SK-MEL-5 (cell line): ENCODE results near the gene TSPAN32. TPM values are rescaled to one million over a fixed set of nuclear protein-coding genes. Genes with fewer than 3 reads are reported as not detected.
"Not testable (repeated sequence)": the region's sequence is repeated elsewhere in the genome, so short reads cannot be mapped to it uniquely, and the experiment has no call there.

Experiments
- DNase-seq: peaks from one replicate; pipeline ENCODE4 v3.0.0-alpha.2; 2016; ENCODE audit warnings: low read depth, low spot score
- in situ Hi-C: cut with HindIII; loops from 2 replicates; pipeline ENCODE4 v1.10.0; 2016; ENCODE audit warnings: low sequenced_read_pairs, high pct_unique_total_duplicates, low pct_unique_long_range_greater_than_20kb
- total RNA-seq: library from RNA; depleted of rRNA; stranded (reverse); fragments of >200 nt; shearing (Covaris generic); gene quantifications from 2 replicates; pipeline ENCODE4 v1.2.3, GENCODE V29; 2014

Gene TSPAN32
- total RNA-seq, 1 experiment from 2014 or later = not detected

DNA sequence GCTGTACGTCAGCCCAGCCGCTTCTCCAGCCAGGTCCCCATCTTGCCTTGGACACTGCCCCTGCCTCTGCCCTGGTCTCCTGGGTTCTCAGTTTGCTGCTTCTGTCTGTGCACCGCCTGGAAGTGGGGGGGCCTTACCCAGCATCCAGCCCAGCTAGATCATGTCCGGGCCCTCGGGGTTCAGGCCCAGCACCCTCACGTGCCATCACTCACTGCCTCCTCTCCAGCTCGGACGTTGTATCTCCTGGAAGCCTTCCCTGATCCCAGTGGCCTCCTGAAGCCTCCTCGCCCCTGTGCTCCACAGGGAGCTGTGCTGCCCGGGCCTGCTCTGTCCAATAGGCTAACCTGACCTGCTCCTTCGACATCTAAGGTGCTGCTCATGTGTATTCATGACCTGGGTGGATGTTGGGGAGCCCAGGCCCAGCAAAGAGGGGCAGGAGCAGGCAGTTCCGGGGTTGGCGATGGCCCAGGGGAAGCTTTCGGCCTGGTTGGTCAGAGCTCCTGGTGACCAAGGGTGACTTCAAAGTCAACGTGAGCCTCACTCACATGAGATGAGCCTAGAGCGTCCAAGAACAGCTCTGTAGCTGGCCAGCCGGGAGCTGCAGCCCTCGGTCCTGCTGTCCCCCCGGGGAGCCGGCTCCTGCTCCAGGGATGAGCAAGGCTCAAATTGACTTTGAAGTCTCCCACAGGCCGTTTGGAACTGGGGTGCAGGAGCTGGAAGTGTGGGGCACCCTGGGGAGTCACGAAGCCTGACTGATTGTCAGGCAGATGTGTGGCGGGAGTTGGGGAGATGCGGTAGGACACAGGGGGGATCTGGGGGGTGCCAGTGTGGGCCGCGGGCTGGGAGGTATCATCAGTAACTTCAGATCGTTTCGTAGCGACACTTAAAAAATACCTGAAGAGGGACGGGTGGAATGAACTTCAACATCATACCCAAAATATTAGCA lies 26.2 kb upstream of the TSPAN32 start:
- DNase-seq = no peak
- in situ Hi-C loops = no loop called here

DNA sequence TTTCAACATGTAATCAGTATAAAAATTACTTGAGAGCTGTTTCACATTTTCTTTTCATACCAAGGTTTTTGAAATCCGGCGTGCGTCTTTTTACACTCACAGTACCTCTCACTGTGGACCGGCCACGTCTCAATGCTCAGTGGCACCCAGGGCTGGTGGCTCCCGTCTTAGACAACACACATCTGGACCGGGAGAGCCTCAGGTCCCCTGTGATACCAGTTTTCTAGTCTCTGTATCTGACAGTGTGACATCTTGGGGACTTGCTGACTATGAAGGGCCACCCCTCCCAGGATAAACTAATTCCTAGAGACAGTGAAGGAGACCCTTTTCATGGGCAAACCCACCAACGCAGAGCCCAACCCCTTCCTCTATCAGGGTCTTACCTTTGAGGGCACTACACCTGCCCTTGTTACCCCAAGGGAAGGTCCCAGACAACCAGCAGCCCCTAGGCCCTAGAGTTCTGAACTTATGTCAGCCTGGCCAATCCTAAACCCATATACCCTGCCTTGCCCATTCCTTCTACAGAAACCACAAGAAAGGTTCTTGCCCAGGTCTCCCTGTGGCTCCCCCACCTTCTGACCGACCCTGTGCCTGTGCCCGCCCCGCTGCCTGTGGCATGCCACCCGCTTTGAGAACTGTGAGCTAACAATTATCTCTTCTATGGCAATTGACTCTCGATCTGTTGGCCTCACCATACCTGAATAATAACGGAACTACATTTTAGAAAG lies 25.4 kb upstream of the TSPAN32 start:
- no peak for DNase-seq

GRCh38 chr11:2277008-2277346 lies 24.8 kb upstream of the TSPAN32 start:
- DNase-seq = no peak
- in situ Hi-C loops = no loop called here

More for the DNA sequence above, 25.4 kb upstream of the TSPAN32 start:
- in situ Hi-C loops = no loop called here

GRCh38 chr11:2277933-2278523 lies 23.8 kb upstream of the TSPAN32 start:
- in situ Hi-C loops = no loop called here
- no peak for DNase-seq

DNA sequence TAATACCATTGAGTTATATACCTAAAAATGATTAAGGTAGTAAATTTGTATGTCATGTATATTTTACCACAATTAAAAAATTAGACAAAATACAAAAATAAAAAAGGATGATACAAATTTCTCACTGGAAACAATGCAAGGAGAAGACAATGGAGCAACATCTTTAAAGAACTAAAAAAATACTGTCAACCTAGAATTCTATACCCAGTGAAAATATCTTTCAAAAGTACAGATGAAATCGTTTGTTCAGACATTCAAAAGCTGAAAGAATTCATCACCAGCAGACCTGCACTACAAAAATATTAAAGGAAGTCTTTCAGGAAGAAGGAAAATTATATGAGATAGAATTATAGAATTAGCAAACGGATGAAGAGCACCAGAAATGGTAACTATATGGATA lies 21.6 kb upstream of the TSPAN32 start:
- in situ Hi-C loops = no loop called here
- no peak for DNase-seq

DNA sequence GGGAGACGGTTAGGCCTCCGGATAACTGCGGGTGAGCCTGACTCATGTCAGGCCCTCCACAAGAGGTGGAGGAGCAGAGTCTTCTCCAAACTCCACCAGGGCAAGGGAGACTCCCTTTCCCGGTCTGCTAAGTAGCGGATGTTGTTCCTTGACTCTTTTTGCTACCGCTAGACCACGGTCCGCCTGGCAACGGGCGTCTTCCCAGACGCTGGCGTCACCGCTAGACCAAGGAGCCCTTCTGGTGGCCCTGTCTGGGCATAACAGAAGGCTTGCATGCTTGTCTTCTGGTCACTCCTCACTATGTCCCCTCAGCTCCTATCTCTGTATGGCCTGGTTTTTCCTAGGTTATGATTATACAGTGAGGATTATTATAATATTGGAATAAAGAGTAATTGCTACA lies 15.5 kb upstream of the TSPAN32 start:
- DNase-seq, in situ Hi-C loops: not testable (repeated sequence)

DNA sequence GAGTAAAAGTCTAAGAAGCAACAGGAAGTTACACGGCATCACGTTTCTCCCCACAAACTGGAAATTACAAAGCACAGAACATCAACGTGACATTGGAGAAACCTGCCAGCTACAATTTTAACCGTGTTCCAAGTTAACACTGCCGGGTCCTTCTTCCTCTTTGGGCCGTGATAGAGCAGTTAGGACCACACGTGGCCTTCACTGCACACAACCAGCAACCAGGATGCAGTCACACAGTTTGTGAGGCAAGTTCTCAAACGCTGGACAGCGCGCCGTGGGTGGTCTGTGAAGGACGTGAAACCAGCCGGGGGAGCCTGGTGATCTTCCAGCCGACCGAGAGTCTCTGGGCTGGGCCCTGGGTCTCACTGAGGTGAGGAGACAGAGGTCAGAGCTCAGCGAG lies 14.7 kb upstream of the TSPAN32 start:
- in situ Hi-C loops = no loop called here
- DNase-seq = no peak

DNA sequence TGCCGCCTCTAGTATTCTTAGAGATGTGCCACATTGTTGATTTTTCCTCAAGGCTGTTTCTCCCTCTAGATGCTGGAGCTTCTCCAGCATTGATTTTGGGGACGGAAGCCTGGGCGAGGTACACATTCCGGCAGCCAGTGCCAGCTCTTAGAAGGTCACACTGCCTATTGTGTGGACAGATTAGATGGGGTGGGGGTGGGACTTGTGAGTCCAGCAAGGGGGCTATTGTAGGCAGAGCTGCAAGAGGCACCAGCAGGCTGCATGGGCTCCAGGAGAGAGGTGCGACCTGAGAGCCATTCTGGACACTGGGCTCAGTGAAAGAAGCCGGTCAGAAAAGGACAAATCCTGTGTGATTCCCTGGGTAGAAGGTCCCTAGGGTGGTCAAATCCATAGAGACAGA lies 12.5 kb upstream of the TSPAN32 start:
- DNase-seq = no peak
- in situ Hi-C loops = no loop called here

DNA sequence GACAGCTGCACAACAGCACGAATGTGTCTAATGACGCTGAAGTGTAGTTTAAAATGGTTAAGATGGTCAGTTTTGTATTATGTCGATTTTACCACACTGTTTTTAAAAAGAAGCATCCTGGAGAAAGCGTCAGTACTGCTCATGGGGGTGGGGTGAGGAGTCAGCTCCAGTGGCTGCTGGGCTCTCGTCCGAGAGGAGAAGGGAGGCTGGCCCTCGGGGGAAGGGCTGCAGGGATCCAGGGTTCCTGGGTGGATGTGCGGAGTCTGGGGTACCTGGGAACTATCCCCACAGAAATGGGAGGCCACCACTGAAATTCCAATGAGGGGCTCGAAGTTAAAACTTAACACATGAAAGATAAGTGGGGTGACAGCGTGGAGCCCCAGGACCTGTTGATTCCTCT lies 12.0 kb upstream of the TSPAN32 start:
- in situ Hi-C loops = no loop called here
- no peak for DNase-seq

- DNase-seq = no peak
- in situ Hi-C loops = no loop called here
Observed at GRCh38 chr11:2290351-2290841, 11.4 kb upstream of the TSPAN32 start.

GRCh38 chr11:2293531-2293971 lies 8.3 kb upstream of the TSPAN32 start:
- no peak for DNase-seq
- in situ Hi-C loops = no loop called here

- no peak for DNase-seq
- in situ Hi-C loops = no loop called here
Observed at GRCh38 chr11:2293984-2294925, 7.6 kb upstream of the TSPAN32 start.

DNA sequence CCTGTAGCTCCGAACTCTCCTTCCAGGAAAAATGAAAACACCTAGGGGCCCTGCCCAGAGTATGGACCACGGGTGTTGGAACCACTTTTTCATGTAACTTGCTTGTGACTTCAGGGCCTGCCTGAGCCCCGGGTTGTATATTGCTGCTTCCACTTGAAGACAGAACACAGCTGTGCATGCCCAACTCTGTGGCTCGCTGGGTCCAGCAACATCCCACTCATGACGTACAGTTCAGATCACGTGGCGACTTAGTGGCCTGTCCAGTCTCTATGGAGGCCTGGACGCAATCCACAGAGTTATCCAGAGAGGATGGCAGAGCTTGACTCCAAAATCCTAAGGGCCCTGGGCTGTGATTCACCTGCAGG lies 6.9 kb upstream of the TSPAN32 start:
- no peak for DNase-seq
- in situ Hi-C loops = no loop called here

DNA sequence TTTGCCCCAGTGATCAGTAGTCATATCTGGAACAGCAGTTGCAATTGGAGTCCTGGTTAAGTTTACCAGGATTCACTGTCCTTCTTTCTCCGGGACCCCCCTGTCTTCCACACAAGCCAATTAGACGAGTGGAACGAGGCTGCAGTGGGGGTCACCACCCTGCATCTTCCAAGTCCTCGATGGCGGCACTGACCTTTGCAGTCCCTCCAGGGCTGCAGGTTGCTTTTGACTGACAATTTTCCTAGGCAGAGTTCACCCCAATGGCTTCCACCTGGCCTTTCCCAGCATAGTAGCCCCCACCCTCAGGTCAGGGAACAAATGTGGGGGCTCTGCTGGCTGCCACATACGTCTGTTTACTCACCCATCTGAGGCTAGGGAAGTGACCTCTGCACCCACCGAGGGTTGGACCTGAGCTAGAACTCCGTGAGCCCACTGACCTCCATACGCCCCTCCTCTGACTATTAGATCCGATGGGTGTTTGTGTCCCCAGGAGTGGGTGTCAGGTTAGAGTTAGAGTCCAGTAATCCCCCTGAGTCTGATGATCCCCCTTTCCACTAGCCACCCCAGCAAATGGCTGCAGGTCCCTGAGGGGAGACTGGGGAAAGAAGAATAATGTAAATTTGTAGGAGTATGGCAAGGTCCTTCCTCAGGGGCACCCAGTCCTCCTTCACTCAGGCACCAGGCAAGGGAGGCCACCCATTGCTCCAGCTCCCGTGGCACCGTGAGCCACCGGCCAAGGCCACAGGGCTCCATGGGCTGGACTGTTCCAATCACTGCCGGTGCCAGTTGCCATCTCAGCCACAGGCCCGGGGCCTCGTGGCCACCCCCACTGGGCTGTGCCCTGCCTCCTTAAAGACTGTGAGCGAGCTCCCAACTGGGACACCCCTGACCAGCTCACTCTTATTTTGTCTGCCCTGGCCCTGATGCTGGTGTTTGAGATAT lies 5.6 kb upstream of the TSPAN32 start:
- DNase-seq = no peak
- in situ Hi-C loops = no loop called here

DNA sequence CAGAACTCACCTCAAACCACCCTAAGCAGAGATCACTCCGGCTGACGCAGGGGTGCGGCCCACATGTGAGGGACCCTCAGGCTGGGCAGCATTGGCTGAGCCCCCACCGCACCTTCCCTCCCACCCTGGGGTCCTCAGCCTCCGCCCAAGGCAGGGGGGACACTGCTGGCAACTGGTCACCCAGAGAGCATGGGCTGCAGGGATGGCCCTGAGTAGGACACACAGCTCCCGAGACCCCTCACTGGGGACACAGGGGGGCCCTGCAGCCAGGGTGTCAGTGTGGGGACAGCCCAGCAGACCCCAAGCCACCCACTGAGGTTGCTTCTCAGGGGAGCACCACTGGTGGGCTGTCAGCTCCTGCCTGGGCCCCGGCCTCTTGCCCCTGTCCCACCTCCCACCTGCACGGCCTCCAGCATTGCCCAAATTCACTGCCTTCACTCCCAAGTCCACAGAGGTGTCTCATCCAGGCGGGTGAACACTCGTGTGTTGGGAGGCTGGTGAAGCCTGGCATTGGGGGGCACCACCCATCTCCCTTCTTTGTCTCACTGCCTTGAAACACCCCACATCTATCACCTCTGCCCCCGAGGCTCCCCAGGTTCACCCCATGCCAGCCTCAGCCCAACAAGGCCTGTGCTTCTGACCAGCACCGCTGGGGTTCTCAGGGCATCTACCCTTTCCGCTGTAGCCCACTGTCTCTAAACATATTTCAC lies 4.7 kb upstream of the TSPAN32 start:
- no peak for DNase-seq
- in situ Hi-C loops = no loop called here

DNA sequence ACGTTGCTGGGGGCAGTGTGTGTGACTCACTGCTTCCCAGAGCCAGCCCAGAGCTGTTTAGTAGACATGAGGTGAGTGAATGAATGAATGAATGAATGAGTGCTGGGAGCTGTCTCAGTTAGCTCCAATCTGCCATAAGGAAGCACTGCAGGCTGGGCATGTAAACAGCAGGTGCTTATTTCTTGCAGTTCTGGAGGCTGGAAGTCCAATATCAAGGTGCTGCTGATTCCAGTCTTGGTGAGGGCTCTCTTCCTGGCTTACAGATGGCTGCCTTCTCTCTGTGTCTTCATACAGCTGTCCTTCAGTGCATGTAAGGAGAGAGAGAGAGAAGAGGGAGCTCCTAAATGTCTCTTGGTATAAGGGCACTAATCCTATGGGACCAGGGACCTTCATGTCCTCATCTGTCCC lies 4.2 kb upstream of the TSPAN32 start:
- DNase-seq = no peak

More for the DNA sequence above, 4.2 kb upstream of the TSPAN32 start:
- in situ Hi-C loops = no loop called here
